Right lobe of liver (tissue), 4 donors: ENCODE data around the gene SLC6A18.

ENCODE experiments used
- POLR2A ChIP-seq: fragments of 450-650 bp; IDR thresholded peaks from one replicate; pipeline ENCODE4 v1.6.1; 2017; ENCODE audit warnings: antibody characterized with exemption, mild to moderate bottlenecking
- TF ChIP-seq, protein P1 (sequence below), 4 donors: fragments of 200-600 bp in 3 of 4; fragments of 450-650 bp in 1 of 4; IDR thresholded peaks; one replicate each; pipeline versions ENCODE4 v1.5.1 to v1.8.0; 2016 to 2022; ENCODE audit warnings: antibody characterized with exemption in 4 of 4, mild to moderate bottlenecking in 2 of 4
- donor health status: DM: no; HTN: no; CAD: no.
- donor health status: DM: no; HTN: no; CAD: no.
- donor health status: DM: no; HTN: yes; CAD: no.

DNA sequence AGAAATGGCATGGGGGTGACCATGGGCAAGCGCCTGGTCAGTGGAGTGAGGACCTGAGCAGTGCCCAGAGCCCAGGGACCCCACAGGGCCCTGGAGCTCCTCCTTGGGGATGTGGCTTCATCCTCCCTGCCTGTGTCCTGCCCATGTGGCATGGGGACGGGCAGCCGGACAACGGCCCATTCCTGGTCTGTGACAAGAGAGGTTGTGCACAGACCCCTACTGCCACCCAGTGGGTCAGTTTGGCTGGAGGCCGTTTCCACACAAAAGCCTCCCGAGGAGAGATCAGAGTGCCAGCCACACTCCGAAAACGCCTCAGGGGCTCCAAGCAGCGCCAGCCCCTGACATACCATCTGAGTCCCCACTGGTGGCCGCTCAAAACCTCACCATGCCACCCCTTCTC lies 19.8 kb downstream of the SLC6A18 start:
- TF ChIP-seq POLR2A: no peak
- TF ChIP-seq, protein P1, sequence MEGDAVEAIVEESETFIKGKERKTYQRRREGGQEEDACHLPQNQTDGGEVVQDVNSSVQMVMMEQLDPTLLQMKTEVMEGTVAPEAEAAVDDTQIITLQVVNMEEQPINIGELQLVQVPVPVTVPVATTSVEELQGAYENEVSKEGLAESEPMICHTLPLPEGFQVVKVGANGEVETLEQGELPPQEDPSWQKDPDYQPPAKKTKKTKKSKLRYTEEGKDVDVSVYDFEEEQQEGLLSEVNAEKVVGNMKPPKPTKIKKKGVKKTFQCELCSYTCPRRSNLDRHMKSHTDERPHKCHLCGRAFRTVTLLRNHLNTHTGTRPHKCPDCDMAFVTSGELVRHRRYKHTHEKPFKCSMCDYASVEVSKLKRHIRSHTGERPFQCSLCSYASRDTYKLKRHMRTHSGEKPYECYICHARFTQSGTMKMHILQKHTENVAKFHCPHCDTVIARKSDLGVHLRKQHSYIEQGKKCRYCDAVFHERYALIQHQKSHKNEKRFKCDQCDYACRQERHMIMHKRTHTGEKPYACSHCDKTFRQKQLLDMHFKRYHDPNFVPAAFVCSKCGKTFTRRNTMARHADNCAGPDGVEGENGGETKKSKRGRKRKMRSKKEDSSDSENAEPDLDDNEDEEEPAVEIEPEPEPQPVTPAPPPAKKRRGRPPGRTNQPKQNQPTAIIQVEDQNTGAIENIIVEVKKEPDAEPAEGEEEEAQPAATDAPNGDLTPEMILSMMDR (IDR thresholded peaks at IDR 0.05): peak in 2 of 4 donors; percentile 9
